Measurements from ENCODE around the gene HES1. TPM values are rescaled to one million over a fixed set of nuclear protein-coding genes. Genes with fewer than 3 reads are reported as not detected.
A peak's percentile ranks its signal among the peaks of the same experiment; 100 is the strongest.

Gene HES1
- total RNA-seq, 4 donors from 2014 or later: 89.9 to 196 (median 104) TPM

GRCh38 chr3:194133661-194134230 is 2.2 kb upstream of the HES1 start:
- Histone ChIP-seq H3K27me3 (no peaks in the 10 kb centered on the region), H3K4me3 (peak overlapping the region in 3 of 4 donors; percentile 29 to 53 (median 46)), H3K9me3 (no peaks in the 10 kb centered on the region), H3K36me3 (no peaks in the 10 kb centered on the region), H3K27ac (peak overlapping the region; percentile 79 to 97 (median 96)), H3K4me1 (peaks cover 15 to 73% (median 52%) of the 10 kb centered on the region in 4 donors)
- DNase-seq: peak; percentile 46
- in situ Hi-C loops (cut with MboI; ENCODE audit: low pct_ligation_motif_present in 1 of 4, low pct_unique_long_range_greater_than_20kb in 1 of 4, low sequenced_read_pairs in 3 of 4) (loop anchor here (5.0 to 25.0 kb wide), 5 partner anchors 179 to 349 kb away; no protein-coding TSS in a partner anchor), intact Hi-C loops (cut with DNase I; ENCODE audit: low total_unique reads) (loop anchor here (10.0 kb wide), 1 partner anchor 139 kb away; no protein-coding TSS in a partner anchor)
- TF ChIP-seq, protein P1, sequence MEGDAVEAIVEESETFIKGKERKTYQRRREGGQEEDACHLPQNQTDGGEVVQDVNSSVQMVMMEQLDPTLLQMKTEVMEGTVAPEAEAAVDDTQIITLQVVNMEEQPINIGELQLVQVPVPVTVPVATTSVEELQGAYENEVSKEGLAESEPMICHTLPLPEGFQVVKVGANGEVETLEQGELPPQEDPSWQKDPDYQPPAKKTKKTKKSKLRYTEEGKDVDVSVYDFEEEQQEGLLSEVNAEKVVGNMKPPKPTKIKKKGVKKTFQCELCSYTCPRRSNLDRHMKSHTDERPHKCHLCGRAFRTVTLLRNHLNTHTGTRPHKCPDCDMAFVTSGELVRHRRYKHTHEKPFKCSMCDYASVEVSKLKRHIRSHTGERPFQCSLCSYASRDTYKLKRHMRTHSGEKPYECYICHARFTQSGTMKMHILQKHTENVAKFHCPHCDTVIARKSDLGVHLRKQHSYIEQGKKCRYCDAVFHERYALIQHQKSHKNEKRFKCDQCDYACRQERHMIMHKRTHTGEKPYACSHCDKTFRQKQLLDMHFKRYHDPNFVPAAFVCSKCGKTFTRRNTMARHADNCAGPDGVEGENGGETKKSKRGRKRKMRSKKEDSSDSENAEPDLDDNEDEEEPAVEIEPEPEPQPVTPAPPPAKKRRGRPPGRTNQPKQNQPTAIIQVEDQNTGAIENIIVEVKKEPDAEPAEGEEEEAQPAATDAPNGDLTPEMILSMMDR (IDR thresholded peaks at IDR 0.05): no peak
- no peak for TF ChIP-seq POLR2AphosphoS5 (IDR thresholded peaks at IDR 0.05)
- TF ChIP-seq POLR2A (IDR thresholded peaks at IDR 0.05): no peak
- no peak for TF ChIP-seq EP300 (IDR thresholded peaks at IDR 0.05; ENCODE audit: low read depth)
- WGBS, 2 donors (ENCODE audit: low coverage in 1 of 2): 5 to 9% methylated on average over 4 to 16 of the region's 41 CpGs

DNA sequence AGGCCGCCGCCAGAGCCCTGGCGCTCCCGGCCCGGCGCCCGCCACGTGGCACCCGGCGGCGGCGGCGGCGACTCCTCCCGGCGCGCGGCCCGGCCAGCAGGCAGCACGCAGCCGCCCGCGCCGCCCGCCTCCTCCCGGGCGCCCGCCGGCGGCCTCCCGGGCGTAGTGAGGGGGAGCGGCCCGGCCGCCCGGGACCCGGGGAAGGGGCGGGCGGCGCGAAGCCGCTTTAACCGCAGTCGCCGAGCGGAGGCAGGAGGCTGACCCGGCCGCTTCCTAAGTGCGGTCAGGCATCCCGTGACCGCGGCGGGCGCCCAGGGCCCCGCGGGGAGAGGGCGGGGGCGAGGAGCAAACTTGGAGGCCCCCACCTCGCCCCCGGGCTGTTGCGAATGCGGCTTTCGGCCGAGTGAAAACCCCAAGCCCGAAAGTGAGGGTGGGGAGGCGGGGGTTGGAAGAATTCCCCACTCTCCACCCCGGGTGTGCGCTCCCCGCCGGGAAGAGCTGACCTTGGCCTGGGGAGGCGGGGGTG is 1.7 kb upstream of the HES1 start:
- Histone ChIP-seq H3K9me3 (no peaks in the 10 kb centered on the region), H3K27me3 (no peaks in the 10 kb centered on the region), H3K4me3 (peak overlapping the region; percentile 50 to 73 (median 58)), H3K27ac (peak overlapping the region; percentile 95 to 97 (median 96)), H3K36me3 (no peaks in the 10 kb centered on the region), H3K4me1 (peaks cover 15 to 76% (median 54%) of the 10 kb centered on the region in 4 donors)
- WGBS, 2 donors (ENCODE audit: low coverage in 1 of 2): 2% methylated on average over 8 of the region's 71 CpGs; no CpG with 5 or more reads in 1 of the 2 donors
- TF ChIP-seq POLR2AphosphoS5 (IDR thresholded peaks at IDR 0.05): peak in 1 of 3 donors; percentile 0
- TF ChIP-seq, protein P1 (IDR thresholded peaks at IDR 0.05): no peak
- peak; percentile 51 for DNase-seq
- intact Hi-C loops (cut with DNase I; ENCODE audit: low total_unique reads) (loop anchor here (10.0 kb wide), 1 partner anchor 139 kb away; no protein-coding TSS in a partner anchor), in situ Hi-C loops (cut with MboI; ENCODE audit: low pct_ligation_motif_present in 1 of 4, low pct_unique_long_range_greater_than_20kb in 1 of 4, low sequenced_read_pairs in 3 of 4) (loop anchor here (5.0 to 25.0 kb wide), 5 partner anchors 178 to 349 kb away; no protein-coding TSS in a partner anchor)

DNA sequence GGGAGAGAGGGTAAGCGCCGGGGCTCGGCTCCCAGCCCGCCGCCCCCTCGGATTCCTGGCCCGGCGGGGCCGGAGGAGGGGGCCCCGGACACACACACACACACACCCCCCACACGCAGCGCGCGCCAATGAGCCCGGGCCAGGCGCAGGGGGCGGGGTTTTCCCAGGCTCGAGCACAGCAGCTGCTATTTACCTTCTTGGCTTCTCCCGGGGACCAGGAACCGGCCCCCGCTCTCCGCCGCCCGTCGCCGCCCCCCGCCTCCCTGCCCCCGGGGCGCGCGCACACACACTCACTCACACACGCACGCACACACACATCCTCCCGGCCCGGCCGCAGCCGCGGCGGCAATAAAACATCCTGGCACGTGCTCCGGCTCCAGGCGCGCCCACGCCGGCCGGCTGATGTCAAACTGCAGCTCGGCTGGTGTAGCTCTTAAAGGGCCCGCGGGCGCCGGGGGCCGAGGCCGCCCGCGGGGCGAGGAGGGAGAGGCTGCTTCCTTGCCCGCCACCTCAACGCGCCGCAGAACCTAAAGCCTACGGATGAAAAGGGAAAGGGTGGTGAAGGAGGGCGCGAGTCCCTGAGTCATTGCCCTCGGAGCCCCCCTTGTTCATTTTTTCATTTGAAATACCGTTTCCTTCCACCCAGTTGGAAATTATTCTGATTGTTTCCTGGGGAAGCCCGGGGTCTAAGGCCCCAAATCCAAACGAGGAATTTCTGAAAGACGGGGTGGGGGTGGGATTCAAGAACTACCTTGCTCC is 1.0 kb upstream of the HES1 start:
- Histone ChIP-seq H3K4me1 (peaks cover 11 to 76% (median 54%) of the 10 kb centered on the region in 4 donors), H3K27ac (peak overlapping the region; percentile 95 to 97 (median 96)), H3K4me3 (peak overlapping the region; percentile 50 to 73 (median 58)), H3K9me3 (no peaks in the 10 kb centered on the region), H3K27me3 (no peaks in the 10 kb centered on the region), H3K36me3 (no peaks in the 10 kb centered on the region)
- 0 to 1% methylated on average over 5 to 52 of the region's 68 CpGs for WGBS, 2 donors (ENCODE audit: low coverage in 1 of 2)
- intact Hi-C loops (cut with DNase I; ENCODE audit: low total_unique reads) (loop anchor here (5.0 to 10.0 kb wide), 3 partner anchors 137 to 348 kb away; no protein-coding TSS in a partner anchor), in situ Hi-C loops (cut with MboI; ENCODE audit: low pct_ligation_motif_present in 1 of 4, low pct_unique_long_range_greater_than_20kb in 1 of 4, low sequenced_read_pairs in 3 of 4) (loop anchor here (5.0 to 25.0 kb wide), 5 partner anchors 177 to 350 kb away; no protein-coding TSS in a partner anchor)
- peak; percentile 93 for DNase-seq
- peak; percentile 86 for TF ChIP-seq EP300 (IDR thresholded peaks at IDR 0.05; ENCODE audit: low read depth)
- TF ChIP-seq, protein P1 (IDR thresholded peaks at IDR 0.05): no peak
- peak; percentile 93 to 94 (median 93) for TF ChIP-seq POLR2AphosphoS5 (IDR thresholded peaks at IDR 0.05)
- TF ChIP-seq POLR2A (IDR thresholded peaks at IDR 0.05): peak; percentile 64

DNA sequence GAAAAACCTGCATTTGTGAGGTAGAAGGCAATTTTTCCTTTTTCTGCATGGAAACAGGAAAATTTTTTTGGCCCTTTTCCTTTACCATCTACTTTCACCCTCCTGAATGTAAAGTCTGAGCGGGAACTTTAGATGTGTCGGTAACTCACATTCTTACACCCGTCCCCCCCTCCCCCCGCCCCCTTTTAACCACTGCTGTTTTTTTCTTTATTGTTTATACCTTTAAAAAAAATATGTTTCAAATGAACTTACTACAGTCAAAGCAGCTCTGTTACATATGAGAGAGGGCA is 487 bp upstream of the HES1 start:
- in situ Hi-C loops (cut with MboI; ENCODE audit: low pct_ligation_motif_present in 1 of 4, low pct_unique_long_range_greater_than_20kb in 1 of 4, low sequenced_read_pairs in 3 of 4) (loop anchor here (10.0 to 25.0 kb wide), 3 partner anchors 177 to 351 kb away; no protein-coding TSS in a partner anchor), intact Hi-C loops (cut with DNase I; ENCODE audit: low total_unique reads) (loop anchor here (5.0 to 10.0 kb wide), 3 partner anchors 137 to 348 kb away; no protein-coding TSS in a partner anchor)
- no peaks in the 10 kb centered on the region for H3K27me3 ChIP-seq
- DNase-seq: no peak
- TF ChIP-seq POLR2A (IDR thresholded peaks at IDR 0.05) (no peak), POLR2AphosphoS5 (IDR thresholded peaks at IDR 0.05) (no peak), EP300 (IDR thresholded peaks at IDR 0.05; ENCODE audit: low read depth) (no peak)
- TF ChIP-seq, protein P1 (IDR thresholded peaks at IDR 0.05): no peak
- H3K36me3 ChIP-seq: no peaks in the 10 kb centered on the region
- peak overlapping the region; percentile 95 to 97 (median 96) for H3K27ac ChIP-seq
- H3K4me1 ChIP-seq: peaks cover 10 to 76% (median 54%) of the 10 kb centered on the region in 4 donors
- no peaks in the 10 kb centered on the region for H3K9me3 ChIP-seq
- WGBS, 2 donors (ENCODE audit: low coverage in 1 of 2): 0 to 1% methylated on average over 2 to 4 of the region's 4 CpGs
- H3K4me3 ChIP-seq: peak overlapping the region; percentile 13 to 73 (median 52)
